Measurements from ENCODE around the gene HS3ST5.
"Not testable (repeated sequence)": the region's sequence is repeated elsewhere in the genome, so short reads cannot be mapped to it uniquely, and the experiment has no call there.

Gene HS3ST5

GRCh38 chr6:114162691-114163347 lies 180.0 kb downstream of the HS3ST5 start:
- Histone ChIP-seq H3K27ac (no peak overlapping the region), H3K4me3 (no peak overlapping the region)

GRCh38 chr6:114160881-114161280 lies 181.9 kb downstream of the HS3ST5 start:
- no peak overlapping the region for H3K4me3 ChIP-seq
- no peak overlapping the region for H3K27ac ChIP-seq

- H3K27ac ChIP-seq = no peak overlapping the region
- no peak overlapping the region for H3K4me3 ChIP-seq
Measured at GRCh38 chr6:114159727-114160126, 183.1 kb downstream of the HS3ST5 start.

GRCh38 chr6:114158838-114159694 lies 183.8 kb downstream of the HS3ST5 start:
- Histone ChIP-seq H3K27ac (no peak overlapping the region), H3K4me3 (no peak overlapping the region)

GRCh38 chr6:114158411-114158810 lies 184.4 kb downstream of the HS3ST5 start:
- no peak overlapping the region for H3K4me3 ChIP-seq
- no peak overlapping the region for H3K27ac ChIP-seq

GRCh38 chr6:114157848-114158247 lies 185.0 kb downstream of the HS3ST5 start:
- no peak overlapping the region for H3K27ac ChIP-seq
- H3K4me3 ChIP-seq = no peak overlapping the region

GRCh38 chr6:114155763-114156162 lies 187.1 kb downstream of the HS3ST5 start:
- H3K27ac ChIP-seq = no peak overlapping the region
- no peak overlapping the region for H3K4me3 ChIP-seq

- Histone ChIP-seq H3K27ac (no peak overlapping the region), H3K4me3 (no peak overlapping the region)
Measured at GRCh38 chr6:114154812-114155211, 188.0 kb downstream of the HS3ST5 start.

- Histone ChIP-seq H3K27ac (no peak overlapping the region), H3K4me3 (no peak overlapping the region)
Measured at GRCh38 chr6:114153448-114153847, 189.4 kb downstream of the HS3ST5 start.

GRCh38 chr6:114151064-114151690 lies 191.6 kb downstream of the HS3ST5 start:
- Histone ChIP-seq H3K27ac (no peak overlapping the region), H3K4me3 (no peak overlapping the region)

GRCh38 chr6:114149182-114149581 lies 193.6 kb downstream of the HS3ST5 start:
- not testable (repeated sequence) for H3K4me3 ChIP-seq, H3K27ac ChIP-seq

- no peak overlapping the region for H3K4me3 ChIP-seq
- H3K27ac ChIP-seq = no peak overlapping the region
Measured at GRCh38 chr6:114144887-114145851, 197.7 kb downstream of the HS3ST5 start.

- H3K4me3 ChIP-seq = no peak overlapping the region
Measured at GRCh38 chr6:114142258-114142657, 200.6 kb downstream of the HS3ST5 start.

GRCh38 chr6:114140416-114140815 lies 202.4 kb downstream of the HS3ST5 start:
- H3K4me3 ChIP-seq = no peak overlapping the region
- H3K27ac ChIP-seq = no peak overlapping the region

More at GRCh38 chr6:114142258-114142657, 200.6 kb downstream of the HS3ST5 start:
- H3K27ac ChIP-seq = no peak overlapping the region

- Histone ChIP-seq H3K4me3 (no peak overlapping the region), H3K27ac (no peak overlapping the region)
Measured at GRCh38 chr6:114138577-114139248, 204.1 kb downstream of the HS3ST5 start.

GRCh38 chr6:114135363-114135971 lies 207.4 kb downstream of the HS3ST5 start:
- H3K27ac ChIP-seq = no peak overlapping the region

GRCh38 chr6:114133816-114134215 lies 209.0 kb downstream of the HS3ST5 start:
- H3K27ac ChIP-seq = no peak overlapping the region

More at GRCh38 chr6:114135363-114135971, 207.4 kb downstream of the HS3ST5 start:
- no peak overlapping the region for H3K4me3 ChIP-seq

GRCh38 chr6:114131945-114132344 lies 210.9 kb downstream of the HS3ST5 start:
- Histone ChIP-seq H3K4me3 (no peak overlapping the region), H3K27ac (no peak overlapping the region)

More at GRCh38 chr6:114133816-114134215, 209.0 kb downstream of the HS3ST5 start:
- H3K4me3 ChIP-seq = no peak overlapping the region

GRCh38 chr6:114125576-114125975 lies 217.2 kb downstream of the HS3ST5 start:
- Histone ChIP-seq H3K27ac (no peak overlapping the region), H3K4me3 (no peak overlapping the region)

All from skin epidermis (tissue), 12 donors.